Osteoblast (primary cell): ENCODE results near the gene KIF1B. TPM values are rescaled to one million over a fixed set of nuclear protein-coding genes. Genes with fewer than 3 reads are reported as not detected.

Source experiments
- DNase-seq: peaks from one replicate; pipeline ENCODE4 v3.0.0; 2011; ENCODE audit warnings: low spot score, mixed read lengths; ENCODE audit not compliant: insufficient read length; ENCODE audit errors: missing footprints
- H2AFZ ChIP-seq: 2 replicates; pipeline ENCODE4 v1.6.0; 2011; ENCODE audit warnings: mild to moderate bottlenecking, low read length
- H3K27ac ChIP-seq: 2 replicates; pipeline ENCODE4 v1.5.1; 2011; ENCODE audit warnings: mild to moderate bottlenecking, low read depth, low read length, moderate library complexity
- H3K27me3 ChIP-seq: 2 replicates; pipeline ENCODE4 v1.6.0; 2012; ENCODE audit warnings: mild to moderate bottlenecking, control low read depth, inconsistent platforms, low read length, moderate library complexity; ENCODE audit not compliant: insufficient read depth
- H3K36me3 ChIP-seq: 2 replicates; pipeline ENCODE4 v1.5.1; 2011; ENCODE audit warnings: mild to moderate bottlenecking, low read length, control low read depth, moderate library complexity; ENCODE audit not compliant: insufficient read depth
- H3K4me1 ChIP-seq: 2 replicates; pipeline ENCODE4 v1.5.1; 2011; ENCODE audit warnings: mild to moderate bottlenecking, low read length, control low read depth, moderate library complexity; ENCODE audit not compliant: insufficient read depth
- H3K4me2 ChIP-seq: 2 replicates; pipeline ENCODE4 v1.6.0; 2011; ENCODE audit warnings: mild to moderate bottlenecking, low read length; ENCODE audit not compliant: insufficient read depth
- H3K4me3 ChIP-seq: fragments of 200-600 bp; sonication (generic); 3 replicates; pipeline ENCODE4 v1.5.1; 2012; ENCODE audit warnings: mild to moderate bottlenecking, low read length, inconsistent platforms; ENCODE audit not compliant: insufficient read depth
- H3K79me2 ChIP-seq: 2 replicates; pipeline ENCODE4 v1.6.0; 2012; ENCODE audit warnings: mild to moderate bottlenecking, low read length, control low read depth, inconsistent platforms; ENCODE audit not compliant: insufficient read depth
- H3K9me3 ChIP-seq: 2 replicates; pipeline ENCODE4 v1.5.1; 2011; ENCODE audit warnings: low read depth, low read length, control low read depth
- H4K20me1 ChIP-seq: 2 replicates; pipeline ENCODE4 v1.6.0; 2012; ENCODE audit warnings: mild to moderate bottlenecking, low read length, control low read depth; ENCODE audit not compliant: insufficient read depth
- total RNA-seq: library from RNA; depleted of rRNA; stranded (reverse); fragments of >200 nt; gene quantifications from 2 replicates; pipeline ENCODE4 v1.2.3, GENCODE V29; 2012
- TF ChIP-seq, protein P1 (sequence below): IDR thresholded peaks from 2 replicates; pipeline ENCODE4 v1.5.1; 2011; ENCODE audit warnings: mild to moderate bottlenecking, low read depth, low read length, moderate library complexity; ENCODE audit errors: extremely low read depth

The KIF1B gene
- total RNA-seq, 1 donor: 35.8 TPM

DNA sequence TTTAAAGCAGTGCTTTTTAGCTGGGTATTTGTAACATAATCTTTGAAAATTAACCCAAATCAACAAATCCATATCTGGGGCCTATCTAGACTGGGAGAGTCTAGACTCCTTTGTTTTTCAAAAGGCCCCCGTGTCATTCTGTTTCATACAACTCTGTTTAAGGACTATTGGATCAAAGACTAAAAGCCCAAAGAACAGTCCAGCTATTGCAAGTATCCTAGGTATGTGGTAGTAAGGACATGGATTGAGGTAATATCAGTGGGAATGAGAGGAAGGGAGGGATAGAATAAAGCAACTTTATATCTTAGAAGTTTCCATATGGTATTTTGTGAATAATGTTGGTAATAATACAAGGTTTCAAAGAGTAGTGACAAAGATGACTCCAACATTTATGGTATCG lies 18.2 kb downstream of the KIF1B start:
- Histone ChIP-seq H3K4me2 (no peak overlapping the region), H3K27ac (no peak overlapping the region), H4K20me1 (peaks cover 83% of the 10 kb centered on the region), H3K9me3 (no peaks in the 10 kb centered on the region), H2AFZ (no peak overlapping the region), H3K79me2 (peaks cover 93% of the 10 kb centered on the region), H3K27me3 (no peaks in the 10 kb centered on the region), H3K36me3 (peaks cover 5% of the 10 kb centered on the region), H3K4me3 (no peak overlapping the region), H3K4me1 (peaks cover 23% of the 10 kb centered on the region)
- TF ChIP-seq, protein P1, sequence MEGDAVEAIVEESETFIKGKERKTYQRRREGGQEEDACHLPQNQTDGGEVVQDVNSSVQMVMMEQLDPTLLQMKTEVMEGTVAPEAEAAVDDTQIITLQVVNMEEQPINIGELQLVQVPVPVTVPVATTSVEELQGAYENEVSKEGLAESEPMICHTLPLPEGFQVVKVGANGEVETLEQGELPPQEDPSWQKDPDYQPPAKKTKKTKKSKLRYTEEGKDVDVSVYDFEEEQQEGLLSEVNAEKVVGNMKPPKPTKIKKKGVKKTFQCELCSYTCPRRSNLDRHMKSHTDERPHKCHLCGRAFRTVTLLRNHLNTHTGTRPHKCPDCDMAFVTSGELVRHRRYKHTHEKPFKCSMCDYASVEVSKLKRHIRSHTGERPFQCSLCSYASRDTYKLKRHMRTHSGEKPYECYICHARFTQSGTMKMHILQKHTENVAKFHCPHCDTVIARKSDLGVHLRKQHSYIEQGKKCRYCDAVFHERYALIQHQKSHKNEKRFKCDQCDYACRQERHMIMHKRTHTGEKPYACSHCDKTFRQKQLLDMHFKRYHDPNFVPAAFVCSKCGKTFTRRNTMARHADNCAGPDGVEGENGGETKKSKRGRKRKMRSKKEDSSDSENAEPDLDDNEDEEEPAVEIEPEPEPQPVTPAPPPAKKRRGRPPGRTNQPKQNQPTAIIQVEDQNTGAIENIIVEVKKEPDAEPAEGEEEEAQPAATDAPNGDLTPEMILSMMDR: no peak
- no peak for DNase-seq

DNA sequence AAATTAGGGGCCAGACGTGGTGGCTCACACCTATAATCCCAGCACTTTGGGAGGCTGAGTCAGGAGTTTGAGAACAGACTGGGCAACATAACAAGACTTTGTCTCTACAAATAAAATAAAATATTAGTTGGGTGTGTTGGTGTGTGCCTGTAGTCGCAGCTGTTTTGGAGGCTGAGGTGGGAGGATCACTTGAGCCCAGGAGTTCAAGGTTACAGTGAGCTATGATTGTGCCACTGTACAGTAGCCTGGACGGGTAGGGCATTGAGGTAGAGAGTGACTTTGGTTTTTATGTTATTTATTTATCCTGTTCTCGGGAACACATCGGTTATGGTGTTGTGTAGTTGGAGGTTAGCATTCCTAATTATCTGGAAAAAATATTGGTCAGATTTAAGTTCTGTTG lies 19.5 kb downstream of the KIF1B start:
- DNase-seq: no peak
- Histone ChIP-seq H3K4me3 (no peak overlapping the region), H4K20me1 (peaks cover 69% of the 10 kb centered on the region), H3K79me2 (peaks cover 86% of the 10 kb centered on the region), H3K4me1 (peaks cover 19% of the 10 kb centered on the region), H3K9me3 (no peaks in the 10 kb centered on the region), H3K36me3 (peaks cover 6% of the 10 kb centered on the region), H3K27ac (no peak overlapping the region), H2AFZ (no peak overlapping the region), H3K4me2 (no peak overlapping the region), H3K27me3 (no peaks in the 10 kb centered on the region)
- TF ChIP-seq, protein P1: no peak

DNA sequence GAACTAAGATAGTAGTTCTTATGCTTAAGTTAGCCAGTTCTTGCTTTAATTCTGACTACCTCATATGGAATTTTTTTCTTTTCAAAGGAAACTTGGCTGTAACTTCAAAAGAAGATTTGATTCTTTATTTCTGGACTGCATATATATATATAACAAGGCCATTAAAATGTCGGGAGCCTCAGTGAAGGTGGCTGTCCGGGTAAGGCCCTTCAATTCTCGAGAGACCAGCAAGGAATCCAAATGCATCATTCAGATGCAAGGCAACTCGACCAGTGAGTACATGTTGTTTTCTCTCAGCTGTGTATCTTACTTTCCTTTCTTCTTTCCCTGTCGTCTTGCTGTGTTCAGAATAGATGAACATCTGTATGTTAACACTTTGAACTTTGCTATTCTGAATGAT lies 21.8 kb downstream of the KIF1B start:
- TF ChIP-seq, protein P1: no peak
- Histone ChIP-seq H3K27ac (peak overlapping the region; percentile 15), H3K27me3 (no peaks in the 10 kb centered on the region), H2AFZ (no peak overlapping the region), H3K4me3 (no peak overlapping the region), H3K4me1 (peaks cover 6% of the 10 kb centered on the region), H3K36me3 (peaks cover 10% of the 10 kb centered on the region), H4K20me1 (peaks cover 47% of the 10 kb centered on the region), H3K9me3 (no peaks in the 10 kb centered on the region), H3K79me2 (peaks cover 82% of the 10 kb centered on the region), H3K4me2 (no peak overlapping the region)
- DNase-seq: peak; percentile 48

DNA sequence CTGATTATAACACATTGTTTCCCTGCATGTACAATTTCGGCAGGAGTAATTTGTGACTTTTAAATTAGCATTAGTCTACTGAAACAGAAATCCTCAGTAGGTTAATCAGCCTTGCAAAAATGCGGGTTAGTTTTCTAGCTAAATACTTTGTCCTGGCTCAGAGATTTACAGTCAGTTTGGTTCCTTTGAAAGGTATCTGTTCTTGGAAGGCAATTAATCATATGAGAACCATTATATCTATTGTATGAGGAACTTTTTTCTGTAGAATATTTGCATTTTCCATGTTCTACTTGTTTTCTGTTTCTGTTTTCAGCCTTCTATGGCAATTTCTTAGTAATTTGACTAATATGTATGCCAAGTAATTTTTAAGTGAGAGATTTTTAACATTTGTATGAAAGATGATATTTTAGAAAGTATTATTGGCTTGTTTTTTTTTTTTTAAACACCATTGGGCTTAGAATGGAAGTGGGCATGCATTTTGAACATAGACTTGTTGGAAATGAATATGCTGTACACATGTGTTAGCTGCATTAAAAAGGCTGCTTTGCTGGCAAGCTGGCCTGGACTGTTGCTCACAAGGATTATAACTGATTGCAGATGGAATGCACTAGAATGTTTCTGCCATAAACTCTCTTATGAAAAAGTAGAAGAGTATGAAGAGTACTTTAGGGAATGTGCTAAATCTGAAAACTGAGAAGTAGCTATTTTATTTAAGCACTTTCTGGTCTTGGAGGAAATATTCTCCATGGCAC lies 26.2 kb downstream of the KIF1B start:
- Histone ChIP-seq H3K79me2 (peaks cover 78% of the 10 kb centered on the region), H4K20me1 (peaks cover 36% of the 10 kb centered on the region), H3K36me3 (peaks cover 14% of the 10 kb centered on the region), H3K9me3 (no peaks in the 10 kb centered on the region), H3K4me2 (no peak overlapping the region), H3K27ac (no peak overlapping the region), H3K27me3 (no peaks in the 10 kb centered on the region), H3K4me1 (no peaks in the 10 kb centered on the region), H2AFZ (no peak overlapping the region), H3K4me3 (no peak overlapping the region)
- TF ChIP-seq, protein P1: no peak
- peak; percentile 71 for DNase-seq
